ENCODE results near the gene SIRPB2.

SIRPB2 gene

DNA sequence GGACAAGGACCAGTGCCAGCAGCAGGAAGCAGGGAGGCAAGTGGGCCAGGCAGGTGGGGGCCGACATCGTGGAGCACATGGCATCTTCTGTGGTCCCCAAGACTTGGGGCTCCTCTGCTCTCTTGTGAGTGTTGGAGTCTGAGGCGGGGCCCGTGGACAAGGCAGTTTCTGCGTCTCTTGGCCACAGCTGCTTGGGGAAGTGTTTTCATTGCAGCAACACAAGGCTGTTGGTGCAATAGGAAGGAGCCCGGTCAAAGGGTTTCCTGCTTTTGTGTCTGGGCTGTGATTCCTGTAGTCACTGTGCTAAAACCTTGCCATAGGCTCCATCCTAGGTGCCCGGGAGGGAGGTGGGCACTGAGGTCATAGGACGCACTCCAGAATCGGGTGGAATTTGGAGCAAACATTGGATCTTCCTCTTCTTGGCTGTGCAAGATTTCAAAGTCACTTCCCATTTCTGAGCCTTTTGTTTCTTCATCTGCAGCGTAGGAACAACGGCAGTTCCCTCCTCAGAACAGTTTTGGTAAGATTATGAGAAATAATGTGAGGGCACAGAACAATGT, at the start of gene SIRPB2:
Gene SIRPB2, minus strand, starts transcription at position 140 of the 560 bp plus-strand sequence. Its CDS starts 61 bp downstream, at position 79.
- peak; percentile 53 for DNase-seq (ENCODE audit: low spot score)

GRCh38 chr20:1539816-1540419, 48.7 kb upstream of the SIRPB2 start:
- DNase-seq (ENCODE audit: low spot score), result no peak

DNA sequence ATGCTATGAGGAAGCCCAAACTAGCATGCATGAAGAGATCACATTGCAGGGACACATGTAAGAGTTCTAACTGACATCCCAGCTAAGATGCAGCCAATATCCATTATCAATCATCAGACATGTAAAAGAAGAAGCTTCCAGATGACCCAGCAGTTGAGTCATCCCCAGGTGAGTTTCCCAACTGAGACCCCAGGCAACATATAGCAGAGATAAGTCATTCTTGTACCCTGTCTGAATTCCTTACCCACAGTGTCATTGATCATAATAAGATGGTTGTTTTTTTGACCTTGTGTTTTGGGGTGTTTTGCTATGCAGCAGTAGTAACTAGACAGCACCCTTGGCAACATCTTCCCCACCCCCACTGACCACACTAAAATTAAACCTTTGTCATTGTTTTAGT, 47.4 kb upstream of the SIRPB2 start:
- DNase-seq (ENCODE audit: low spot score), result no peak

GRCh38 chr20:1537731-1538058, 46.5 kb upstream of the SIRPB2 start:
- DNase-seq (ENCODE audit: low spot score), result peak; percentile 70

- no peak for DNase-seq (ENCODE audit: low spot score)
Measured at GRCh38 chr20:1536893-1537730, 45.9 kb upstream of the SIRPB2 start.

DNA sequence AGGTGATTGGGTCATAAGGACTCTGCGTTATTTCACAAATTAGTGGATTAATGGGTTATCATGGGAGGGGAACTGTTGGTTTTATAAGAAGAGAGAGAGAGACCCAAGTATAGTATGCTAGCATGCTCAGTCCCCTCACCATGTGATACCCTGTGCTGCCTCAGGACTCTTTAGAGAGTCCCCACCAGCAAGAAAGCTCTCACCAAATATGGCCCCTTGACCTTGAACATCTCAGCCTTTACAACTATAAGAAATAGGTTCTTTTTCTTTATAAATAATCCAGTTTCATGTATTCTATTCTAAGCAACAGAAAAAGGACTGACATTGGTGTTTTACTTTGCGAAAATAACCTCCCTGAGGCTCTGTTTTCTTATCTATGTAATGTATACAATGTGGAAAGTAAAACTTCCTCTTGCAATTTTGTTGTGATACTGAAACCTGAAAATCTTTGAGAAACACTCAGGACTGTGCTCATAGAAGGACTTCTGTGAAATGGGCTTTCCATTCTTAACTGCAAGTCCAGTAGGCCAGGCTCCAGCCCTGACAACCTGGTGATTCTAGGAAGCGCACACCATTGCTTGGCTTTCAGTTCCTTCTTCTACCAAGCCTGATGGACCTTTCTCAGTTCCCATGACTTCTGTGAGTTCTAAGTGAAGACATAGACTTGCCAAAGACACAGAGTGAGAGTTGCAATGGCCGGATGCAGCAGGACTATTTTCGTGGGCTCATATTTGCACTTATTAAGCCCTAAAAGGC, 44.4 kb upstream of the SIRPB2 start:
- DNase-seq (ENCODE audit: low spot score), result peak; percentile 70

- peak; percentile 16 for DNase-seq (ENCODE audit: low spot score)
Measured at GRCh38 chr20:1534526-1534925, 43.3 kb upstream of the SIRPB2 start.

DNA sequence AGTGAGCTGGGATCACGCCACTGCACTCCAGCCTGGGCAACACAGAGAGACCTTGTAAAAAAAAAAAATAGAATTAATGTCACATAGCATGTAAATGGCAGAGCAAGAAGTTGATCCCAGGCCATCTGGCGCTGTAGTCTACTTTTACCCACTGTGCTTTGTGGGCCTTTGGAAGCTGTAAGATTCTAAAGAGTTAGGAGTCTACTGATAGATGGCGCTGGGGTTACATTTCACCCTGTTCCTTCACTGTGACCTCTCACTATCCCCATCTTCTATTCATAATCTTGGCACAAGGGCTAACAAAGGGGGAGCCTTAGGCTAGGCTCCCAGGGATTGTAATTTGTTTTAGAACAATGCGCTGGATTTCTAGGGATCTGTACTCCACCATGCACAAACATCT, 41.8 kb upstream of the SIRPB2 start:
- no peak for DNase-seq (ENCODE audit: low spot score)

GRCh38 chr20:1528811-1529210, 37.6 kb upstream of the SIRPB2 start:
- DNase-seq (ENCODE audit: low spot score), result no peak

DNA sequence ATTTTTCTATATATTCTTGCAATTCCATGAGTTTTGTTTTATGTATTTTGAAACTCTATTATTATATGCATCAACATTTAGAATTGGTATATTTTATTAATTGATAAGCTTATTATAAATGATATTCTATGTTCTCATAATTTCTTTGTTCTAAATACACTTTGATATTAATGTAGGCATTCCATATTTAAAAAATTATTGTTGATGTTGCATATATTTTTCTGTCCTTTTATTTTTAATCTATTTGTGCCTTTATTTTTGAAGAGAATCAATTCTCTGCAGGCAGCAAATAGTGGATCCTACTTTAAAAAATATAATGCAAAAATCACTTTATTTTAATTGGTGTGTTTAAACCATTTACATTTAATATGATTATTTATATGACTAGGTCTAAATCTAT, 36.7 kb upstream of the SIRPB2 start:
- DNase-seq (ENCODE audit: low spot score), result no peak

DNA sequence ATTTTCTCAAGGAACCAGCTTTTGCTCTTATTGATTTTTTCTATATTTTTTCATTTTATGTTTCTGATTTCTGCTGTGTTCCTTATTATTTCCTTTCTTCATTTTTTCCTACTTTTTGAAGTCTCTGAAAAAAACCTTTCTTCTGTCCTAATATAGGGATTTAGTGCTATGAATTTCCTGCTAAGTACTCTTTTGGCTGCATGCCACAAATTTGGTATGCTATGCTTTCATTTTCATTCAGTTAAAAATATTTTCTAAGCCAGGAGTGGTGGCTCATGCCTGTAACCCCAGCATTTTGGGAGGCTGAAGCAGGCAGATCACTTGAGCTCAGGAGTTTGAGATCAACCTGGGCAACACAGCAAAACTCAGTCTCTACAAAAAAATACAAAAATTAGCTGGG, 35.7 kb upstream of the SIRPB2 start:
- DNase-seq (ENCODE audit: low spot score), result no peak

- no peak for DNase-seq (ENCODE audit: low spot score)
Measured at GRCh38 chr20:1526310-1526709, 35.1 kb upstream of the SIRPB2 start.

DNA sequence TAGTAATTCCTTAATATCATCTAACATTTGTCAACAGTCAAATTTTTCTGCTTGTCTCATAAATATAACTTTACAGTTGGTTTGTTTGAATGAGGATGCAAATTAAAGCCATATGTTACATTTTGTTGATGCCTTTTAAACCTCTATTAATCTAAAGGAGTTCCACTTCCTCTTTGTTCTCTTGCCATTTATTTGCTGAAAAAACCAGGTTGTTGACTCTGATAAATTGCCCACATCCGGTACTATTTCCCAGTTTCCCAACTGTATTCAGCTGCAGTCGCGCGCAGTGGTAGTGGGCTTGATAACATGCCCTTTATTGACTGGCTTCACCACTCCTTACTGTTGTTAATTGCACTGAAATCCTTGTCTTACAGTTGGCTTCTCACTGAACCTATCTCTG, 32.8 kb upstream of the SIRPB2 start:
- no peak for DNase-seq (ENCODE audit: low spot score)

GRCh38 chr20:1517010-1517409, 25.8 kb upstream of the SIRPB2 start:
- DNase-seq (ENCODE audit: low spot score), result no peak

DNA sequence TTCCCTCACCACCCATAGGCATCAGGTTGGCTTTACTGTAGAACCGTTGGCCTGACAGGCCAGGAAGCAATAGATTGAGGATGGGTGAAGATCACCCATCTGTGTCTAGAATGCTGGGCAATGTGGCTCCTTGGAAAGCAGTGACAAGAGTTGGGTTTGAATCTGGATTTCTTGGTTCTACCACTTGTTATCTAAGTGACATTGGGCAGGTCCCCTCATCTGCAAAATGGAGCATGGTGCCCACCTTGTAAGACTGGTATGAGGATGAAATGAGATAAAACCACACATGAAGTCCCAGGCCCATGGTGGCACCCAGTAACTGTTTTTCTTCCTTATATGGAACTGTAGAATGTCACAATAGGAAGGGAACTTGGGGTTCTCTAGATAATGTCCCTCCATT, 22.6 kb upstream of the SIRPB2 start:
- DNase-seq (ENCODE audit: low spot score), result no peak

- DNase-seq (ENCODE audit: low spot score), result peak; percentile 75
Measured at GRCh38 chr20:1509237-1509636, 18.0 kb upstream of the SIRPB2 start.

- no peak for DNase-seq (ENCODE audit: low spot score)
Measured at GRCh38 chr20:1508574-1508973, 17.4 kb upstream of the SIRPB2 start.

- DNase-seq (ENCODE audit: low spot score), result no peak
Measured at GRCh38 chr20:1507276-1507675, 16.1 kb upstream of the SIRPB2 start.

- no peak for DNase-seq (ENCODE audit: low spot score)
Measured at GRCh38 chr20:1505871-1506270, 14.7 kb upstream of the SIRPB2 start.

GRCh38 chr20:1505361-1505760, 14.1 kb upstream of the SIRPB2 start:
- no peak for DNase-seq (ENCODE audit: low spot score)

GRCh38 chr20:1503564-1504227, 12.5 kb upstream of the SIRPB2 start:
- peak; percentile 92 for DNase-seq (ENCODE audit: low spot score)

GRCh38 chr20:1500496-1500895, 9.3 kb upstream of the SIRPB2 start:
- no peak for DNase-seq (ENCODE audit: low spot score)
